H1 (cell line): ENCODE measurements around the gene SMPX. TPM values are rescaled to one million over a fixed set of nuclear protein-coding genes. Genes with fewer than 3 reads are reported as not detected.

Experiments used
- CTCF ChIA-PET: fragments of 300-600 bp; sonication (Branson Sonifier 250); formaldehyde crosslinking; loops from one replicate; lab custom pipeline; 2021; ENCODE audit not compliant: partially characterized antibody; lab: Charles Lee
- POLR2A ChIA-PET: fragments of 300-600 bp; sonication (Branson Sonifier 250); formaldehyde crosslinking; loops from one replicate; lab custom pipeline; 2021; ENCODE audit warnings: inconsistent platforms; ENCODE audit not compliant: partially characterized antibody; lab: Charles Lee
- DNase-seq, 2 experiments: peaks; one replicate each; pipeline versions ENCODE4 v3.0.0 to v3.0.0-alpha.2; 2010 to 2022; ENCODE audit warnings: low spot score in 2 of 2, low read depth in 1 of 2, mixed read lengths in 1 of 2
- FAIRE-seq: peaks from 2 replicates; lab custom pipeline; 2011; peaks lifted over from hg19 to GRCh38; lab: Jason Lieb, UNC
- H2AFZ ChIP-seq: 2 replicates; pipeline ENCODE4 v1.8.1; 2012; ENCODE audit warnings: low read length, inconsistent platforms
- H2AK5ac ChIP-seq: 2 replicates; pipeline ENCODE4 v1.6.1; 2013; ENCODE audit warnings: low read depth, low read length
- H2BK120ac ChIP-seq: replicated peaks from 2 replicates; pipeline ENCODE3; 2013; ENCODE audit warnings: low read depth, low read length, inconsistent platforms
- H2BK12ac ChIP-seq: 2 replicates; pipeline ENCODE4 v1.6.1; 2013; ENCODE audit warnings: low read depth, low read length
- H2BK15ac ChIP-seq: 2 replicates; pipeline ENCODE4 v1.6.1; 2013; ENCODE audit warnings: low read length
- H2BK20ac ChIP-seq: 2 replicates; pipeline ENCODE4 v1.6.1; 2013; ENCODE audit warnings: low read length
- H2BK5ac ChIP-seq: 2 replicates; pipeline ENCODE4 v1.6.1; 2013; ENCODE audit warnings: low read depth, low read length
- H3K14ac ChIP-seq: 2 replicates; pipeline ENCODE4 v1.6.1; 2013; ENCODE audit warnings: inconsistent platforms; ENCODE audit not compliant: insufficient read length
- H3K18ac ChIP-seq: 2 replicates; pipeline ENCODE4 v1.6.1; 2013; ENCODE audit warnings: low read length; ENCODE audit errors: extremely low read depth
- H3K23ac ChIP-seq: 2 replicates; pipeline ENCODE4 v1.6.1; 2013; ENCODE audit warnings: inconsistent platforms; ENCODE audit not compliant: insufficient read length
- H3K23me2 ChIP-seq: 2 replicates; pipeline ENCODE4 v1.6.1; 2013; ENCODE audit warnings: low read depth, low read length
- H3K27ac ChIP-seq: 2 replicates; pipeline ENCODE4 v1.6.1; 2011; ENCODE audit warnings: low read depth, low read length, inconsistent platforms
- H3K27me3 ChIP-seq, 4 experiments: replicated peaks in 1 of 4; 1 replicate in 1 of 4; 2 replicates in 3 of 4; pipeline versions ENCODE4 v1.6.1 to v1.8.1; 2011 to 2013; ENCODE audit warnings: low read length in 3 of 4, mild to moderate bottlenecking in 3 of 4, inconsistent platforms in 2 of 4, mixed read lengths in 2 of 4, moderate library complexity in 1 of 4; ENCODE audit not compliant: control insufficient read depth in 3 of 4, insufficient read depth in 3 of 4; ENCODE audit errors: extremely low read depth in 1 of 4
- H3K36me3 ChIP-seq, 4 experiments: 2 replicates each; pipeline versions ENCODE4 v1.6.1 to v1.8.1; 2011 to 2013; ENCODE audit warnings: mild to moderate bottlenecking in 4 of 4, low read length in 3 of 4, moderate library complexity in 2 of 4, control low read depth in 1 of 4, inconsistent platforms in 1 of 4; ENCODE audit not compliant: insufficient read depth in 4 of 4, control insufficient read depth in 2 of 4
- H3K4ac ChIP-seq: replicated peaks from 2 replicates; pipeline ENCODE3; 2013; ENCODE audit warnings: low read length, low read depth, mixed read lengths, inconsistent platforms; ENCODE audit not compliant: insufficient read length
- H3K4me1 ChIP-seq, 4 experiments: replicated peaks in 1 of 4; 1 replicate in 1 of 4; 2 replicates in 3 of 4; pipeline versions ENCODE4 v1.6.1 to v1.8.1; 2011 to 2013; ENCODE audit warnings: low read length in 3 of 4, inconsistent platforms in 2 of 4, mixed read lengths in 1 of 4; ENCODE audit not compliant: insufficient read depth in 4 of 4, control insufficient read depth in 3 of 4
- H3K4me2 ChIP-seq, 2 experiments: 2 replicates each; pipeline versions ENCODE4 v1.6.1 to v1.8.1; 2011 to 2013; ENCODE audit warnings: low read depth in 2 of 2, low read length in 2 of 2, control low read depth in 1 of 2, inconsistent platforms in 1 of 2, mild to moderate bottlenecking in 1 of 2; ENCODE audit not compliant: insufficient read depth in 1 of 2
- H3K4me3 ChIP-seq, 4 experiments: fragments of 200-600, 300-600 bp in 1 of 4; sonication (generic), shearing (Covaris generic), sonication (Bioruptor Twin) in 1 of 4; 2 replicates each; pipeline versions ENCODE4 v1.5.1 to v1.8.1; 2011 to 2016; ENCODE audit warnings: low read length in 4 of 4, low read depth in 3 of 4, control low read depth in 2 of 4, inconsistent platforms in 2 of 4, mild to moderate bottlenecking in 2 of 4, mixed read lengths in 1 of 4, moderate library complexity in 1 of 4; ENCODE audit not compliant: insufficient read depth in 2 of 4; ENCODE audit errors: extremely low read depth in 1 of 4
- H3K56ac ChIP-seq: replicated peaks from 2 replicates; pipeline ENCODE3; 2013; ENCODE audit warnings: low read depth, mild to moderate bottlenecking, mixed read lengths, low read length, inconsistent platforms; ENCODE audit not compliant: insufficient read length
- H3K79me1 ChIP-seq: 2 replicates; pipeline ENCODE4 v1.6.1; 2013; ENCODE audit warnings: low read depth, low read length, control low read depth
- H3K79me2 ChIP-seq, 2 experiments: 2 replicates each; pipeline versions ENCODE4 v1.6.1 to v1.8.1; 2012 to 2013; ENCODE audit warnings: low read length in 2 of 2, mild to moderate bottlenecking in 2 of 2, inconsistent platforms in 1 of 2; ENCODE audit not compliant: insufficient read depth in 2 of 2, control insufficient read depth in 1 of 2
- H3K9ac ChIP-seq, 4 experiments: replicated peaks in 1 of 4; 1 replicate in 1 of 4; 2 replicates in 3 of 4; pipeline versions ENCODE4 v1.6.1 to v1.8.1; 2011 to 2013; ENCODE audit warnings: low read depth in 3 of 4, low read length in 3 of 4, control low read depth in 2 of 4, mild to moderate bottlenecking in 2 of 4, moderate library complexity in 2 of 4, inconsistent platforms in 1 of 4; ENCODE audit errors: extremely low read depth in 1 of 4
- H3K9me3 ChIP-seq, 2 experiments: 2 replicates each; pipeline versions ENCODE4 v1.6.1 to v1.8.1; 2012 to 2013; ENCODE audit warnings: mild to moderate bottlenecking in 2 of 2, moderate library complexity in 2 of 2, control low read depth in 1 of 2, inconsistent platforms in 1 of 2, low read depth in 1 of 2, low read length in 1 of 2, mixed read lengths in 1 of 2; ENCODE audit not compliant: insufficient read depth in 2 of 2
- H4K20me1 ChIP-seq, 2 experiments: replicated peaks in 1 of 2; 2 replicates each; pipeline versions ENCODE3 to v1.8.1; 2011 to 2013; ENCODE audit warnings: inconsistent platforms in 2 of 2, low read length in 2 of 2, mild to moderate bottlenecking in 1 of 2; ENCODE audit not compliant: insufficient read depth in 2 of 2, control insufficient read depth in 1 of 2
- H4K5ac ChIP-seq: 2 replicates; pipeline ENCODE4 v1.6.1; 2013; ENCODE audit warnings: low read length, low read depth, mixed read lengths, inconsistent platforms; ENCODE audit not compliant: insufficient read length
- H4K8ac ChIP-seq: 2 replicates; pipeline ENCODE4 v1.8.0; 2013; ENCODE audit warnings: mild to moderate bottlenecking, moderate library complexity, low read length, inconsistent platforms; ENCODE audit not compliant: insufficient read depth; ENCODE audit errors: extremely low read depth
- H4K91ac ChIP-seq: replicated peaks from 2 replicates; pipeline ENCODE3; 2013; ENCODE audit warnings: low read length, mixed read lengths, inconsistent platforms; ENCODE audit not compliant: insufficient read length
- CBX8 ChIP-seq: fragments of 300-800, 300-1000 bp; sonication (generic); IDR thresholded peaks from 2 replicates; pipeline ENCODE4 v1.7.1; 2016; ENCODE audit warnings: low read depth, low read length, borderline replicate concordance
- EP300 ChIP-seq, 2 experiments: IDR thresholded peaks; 1 replicate in 1 of 2; 2 replicates in 1 of 2; pipeline ENCODE4 v1.6.1; 2011 to 2012; ENCODE audit warnings: low read depth in 2 of 2, low read length in 2 of 2, mild to moderate bottlenecking in 2 of 2, borderline replicate concordance in 1 of 2, inconsistent platforms in 1 of 2, moderate library complexity in 1 of 2
- GABPA ChIP-seq: IDR thresholded peaks from 2 replicates; pipeline ENCODE4 v1.6.1; 2011; ENCODE audit warnings: mild to moderate bottlenecking, low read length, moderate library complexity, borderline replicate concordance; ENCODE audit not compliant: insufficient read depth
- GTF2F1 ChIP-seq: IDR thresholded peaks from 2 replicates; pipeline ENCODE4 v1.6.1; 2012; ENCODE audit warnings: low read depth, low read length, improper control_type of control experiment, borderline replicate concordance
- POU5F1 ChIP-seq: IDR thresholded peaks from 2 replicates; pipeline ENCODE4 v1.6.1; 2011; ENCODE audit warnings: low read depth, mild to moderate bottlenecking, low read length, moderate library complexity
- SIX5 ChIP-seq: IDR thresholded peaks from 2 replicates; pipeline ENCODE4 v1.6.1; 2011; ENCODE audit warnings: mild to moderate bottlenecking, low read depth, low read length
- SRF ChIP-seq: IDR thresholded peaks from 2 replicates; pipeline ENCODE4 v1.6.1; 2011; ENCODE audit warnings: mild to moderate bottlenecking, low read depth, low read length, moderate library complexity
- TCF12 ChIP-seq: IDR thresholded peaks from 2 replicates; pipeline ENCODE4 v1.6.1; 2011; ENCODE audit warnings: low read depth, mild to moderate bottlenecking, low read length
- WGBS, 2 experiments: shearing (Covaris generic) in 1 of 2; methylation state at CpG; one replicate each; pipeline versions ENCODE4 v1.1.6 to v1.1.7; 2013 to 2015; ENCODE audit warnings: low lambda C conversion rate in 2 of 2, mixed read lengths in 2 of 2, inconsistent platforms in 1 of 2, low coverage in 1 of 2, missing lambda C conversion rate in 1 of 2; ENCODE audit not compliant: insufficient replicate concordance in 2 of 2, insufficient coverage in 1 of 2, insufficient read length in 1 of 2; ENCODE audit errors: extremely low coverage in 1 of 2, missing lambda C conversion rate in 1 of 2; 5-methylcytosine and 5-hydroxymethylcytosine counted together
- polyA plus RNA-seq, 7 experiments: library from polyadenylated mRNA; depleted of rRNA in 3 of 7; stranded (reverse) in 5 of 7; unstranded in 2 of 7; fragments of >200 nt in 5 of 7; fragments of 200-250 nt in 2 of 7; gene quantifications; 1 replicate in 5 of 7; 2 replicates in 1 of 7; 4 replicates in 1 of 7; pipeline versions ENCODE4 v1.2.1 to v1.2.3, GENCODE V29; 2011 to 2013; ENCODE audit warnings: missing spikeins in 2 of 7, mixed read lengths in 2 of 7
- total RNA-seq: library from RNA; stranded (reverse); fragmentation: NEBNext Ultra II Directional; extraction: Animal tissue kit (Norgen Biotek cat#: 25700); gene quantifications from 2 replicates; pipeline ENCODE4 v1.2.1, GENCODE V29; 2021

SMPX gene
- total and polyA plus RNA-seq, 2 of the 8 experiments (the other 6 are each of a cell fraction or from before 2014, with no cell fraction given) = not detected

GRCh38 chrX:21723814-21724213 is 34.1 kb downstream of the SMPX start:
- Histone ChIP-seq H2BK12ac (no peak overlapping the region), H2BK5ac (no peak overlapping the region), H3K4me3 (no peak overlapping the region), H3K4me1 (no peaks in the 10 kb centered on the region), H3K9me3 (no peaks in the 10 kb centered on the region), H2BK20ac (no peak overlapping the region), H2BK120ac (no peak overlapping the region), H3K14ac (no peak overlapping the region), H2AK5ac (no peak overlapping the region), H3K4me2 (no peak overlapping the region), H3K56ac (no peak overlapping the region), H3K79me1 (no peaks in the 10 kb centered on the region), H3K79me2 (no peaks in the 10 kb centered on the region)
- no peak for FAIRE-seq
- DNase-seq = no peak
- 94% methylated on average over 3 of the region's 4 CpGs; no CpG with 5 or more reads in 1 of the 2 experiments for WGBS, 2 experiments
- no peak for TF ChIP-seq TCF12
- no peak for TF ChIP-seq EP300 (IDR thresholded peaks at IDR 0.05; ENCODE audit: borderline replicate concordance in 1 of 2, low read depth in 2 of 2, low read length in 2 of 2)
- TF ChIP-seq GABPA = no peak
- TF ChIP-seq CBX8 = no peak
- TF ChIP-seq SRF = no peak
- TF ChIP-seq SIX5 = no peak
- no peak for TF ChIP-seq GTF2F1
- TF ChIP-seq POU5F1 = no peak
- TF ChIP-seq, all 59 proteins: peak for 0
- Histone ChIP-seq H3K18ac (no peak overlapping the region), H3K36me3 (no peaks in the 10 kb centered on the region), H2BK15ac (no peak overlapping the region), H3K27me3 (no peaks in the 10 kb centered on the region), H2AFZ (no peak overlapping the region), H3K23me2 (no peaks in the 10 kb centered on the region), H3K4ac (no peak overlapping the region), H3K23ac (no peak overlapping the region), H3K9ac (no peak overlapping the region), H4K8ac (no peak overlapping the region), H4K20me1 (no peaks in the 10 kb centered on the region), H4K5ac (no peak overlapping the region), H3K27ac (no peak overlapping the region), H4K91ac (no peak overlapping the region)
- POLR2A ChIA-PET = no interaction called here
- CTCF ChIA-PET = interaction anchor here (0.8 to 1.4 kb wide), 3 partner anchors 22 to 1194 kb away, joined by 3 to 4 read pairs (median 3); no protein-coding TSS in a partner anchor
